GM12874 (cell line): ENCODE measurements around the gene LCAT.

Experiments used
- TF ChIP-seq, protein P1 (sequence below): IDR thresholded peaks from 2 replicates; pipeline ENCODE4 v1.5.1; 2011; ENCODE audit warnings: low read depth, mild to moderate bottlenecking, control low read depth, low read length, moderate library complexity; ENCODE audit not compliant: insufficient read depth

LCAT gene

GRCh38 chr16:67917140-67917851, 26.6 kb downstream of the LCAT start:
- TF ChIP-seq, protein P1, sequence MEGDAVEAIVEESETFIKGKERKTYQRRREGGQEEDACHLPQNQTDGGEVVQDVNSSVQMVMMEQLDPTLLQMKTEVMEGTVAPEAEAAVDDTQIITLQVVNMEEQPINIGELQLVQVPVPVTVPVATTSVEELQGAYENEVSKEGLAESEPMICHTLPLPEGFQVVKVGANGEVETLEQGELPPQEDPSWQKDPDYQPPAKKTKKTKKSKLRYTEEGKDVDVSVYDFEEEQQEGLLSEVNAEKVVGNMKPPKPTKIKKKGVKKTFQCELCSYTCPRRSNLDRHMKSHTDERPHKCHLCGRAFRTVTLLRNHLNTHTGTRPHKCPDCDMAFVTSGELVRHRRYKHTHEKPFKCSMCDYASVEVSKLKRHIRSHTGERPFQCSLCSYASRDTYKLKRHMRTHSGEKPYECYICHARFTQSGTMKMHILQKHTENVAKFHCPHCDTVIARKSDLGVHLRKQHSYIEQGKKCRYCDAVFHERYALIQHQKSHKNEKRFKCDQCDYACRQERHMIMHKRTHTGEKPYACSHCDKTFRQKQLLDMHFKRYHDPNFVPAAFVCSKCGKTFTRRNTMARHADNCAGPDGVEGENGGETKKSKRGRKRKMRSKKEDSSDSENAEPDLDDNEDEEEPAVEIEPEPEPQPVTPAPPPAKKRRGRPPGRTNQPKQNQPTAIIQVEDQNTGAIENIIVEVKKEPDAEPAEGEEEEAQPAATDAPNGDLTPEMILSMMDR, result no peak

- TF ChIP-seq, protein P1, result no peak
These were observed 27.8 kb downstream of the LCAT start for GRCh38 chr16:67915831-67916723.

DNA sequence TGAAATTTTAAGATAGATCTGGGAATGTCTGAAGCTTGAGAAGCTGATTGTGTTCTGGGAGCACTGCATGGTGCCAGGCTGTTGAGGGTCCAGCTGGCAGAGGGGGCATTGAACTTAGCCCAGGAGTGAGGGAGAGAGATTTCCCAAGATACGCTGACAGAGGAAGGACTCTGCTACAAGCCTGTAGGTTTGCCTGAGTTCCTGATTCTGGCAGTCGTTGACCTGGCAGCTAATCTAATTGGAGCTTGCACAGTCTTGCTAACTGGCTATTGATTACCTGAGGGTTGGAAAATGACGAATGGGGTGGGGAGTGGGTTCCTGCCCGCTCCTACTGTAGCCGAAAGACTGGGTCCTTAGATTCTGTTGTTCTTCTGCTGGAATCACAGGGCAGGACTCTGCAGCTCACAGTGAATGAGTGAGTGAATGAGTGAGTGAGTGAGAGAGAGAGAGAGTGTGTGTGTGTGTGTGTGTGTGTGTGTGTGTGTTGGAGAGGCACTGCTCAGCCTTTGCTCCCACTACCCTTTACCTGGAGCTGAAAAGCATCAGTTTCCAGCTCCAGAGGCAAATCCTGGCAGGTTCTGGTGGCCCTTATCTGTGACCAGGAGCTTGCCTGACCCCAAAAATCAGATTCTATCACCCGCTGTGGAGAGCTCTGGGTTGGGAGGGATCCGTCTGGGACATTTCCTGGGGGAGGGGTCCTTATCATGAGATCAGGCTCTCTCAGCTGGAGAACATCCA, 29.0 kb downstream of the LCAT start:
- TF ChIP-seq, protein P1, result no peak

DNA sequence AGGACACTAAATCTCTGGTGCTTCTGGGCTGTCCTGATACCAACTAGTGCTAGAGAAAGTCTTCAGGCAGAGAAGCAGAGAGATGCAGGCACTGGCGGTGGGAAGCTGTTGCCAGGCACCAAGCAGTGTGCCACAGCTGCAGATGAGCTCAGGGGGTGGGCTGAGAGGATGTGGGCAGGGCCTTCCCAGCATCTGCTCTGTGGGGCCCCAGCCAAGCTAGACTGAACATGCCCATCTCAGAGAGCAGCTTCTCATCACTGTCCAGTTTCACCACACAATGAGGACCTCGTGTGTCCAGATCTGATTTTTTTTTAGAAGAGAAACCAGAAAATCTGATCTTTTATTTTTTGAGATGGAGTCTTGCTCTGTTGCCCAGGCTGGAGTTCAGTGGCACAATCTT, 33.8 kb downstream of the LCAT start:
- TF ChIP-seq, protein P1, result no peak

GRCh38 chr16:67909056-67909742, 34.7 kb downstream of the LCAT start:
- TF ChIP-seq, protein P1, result no peak

DNA sequence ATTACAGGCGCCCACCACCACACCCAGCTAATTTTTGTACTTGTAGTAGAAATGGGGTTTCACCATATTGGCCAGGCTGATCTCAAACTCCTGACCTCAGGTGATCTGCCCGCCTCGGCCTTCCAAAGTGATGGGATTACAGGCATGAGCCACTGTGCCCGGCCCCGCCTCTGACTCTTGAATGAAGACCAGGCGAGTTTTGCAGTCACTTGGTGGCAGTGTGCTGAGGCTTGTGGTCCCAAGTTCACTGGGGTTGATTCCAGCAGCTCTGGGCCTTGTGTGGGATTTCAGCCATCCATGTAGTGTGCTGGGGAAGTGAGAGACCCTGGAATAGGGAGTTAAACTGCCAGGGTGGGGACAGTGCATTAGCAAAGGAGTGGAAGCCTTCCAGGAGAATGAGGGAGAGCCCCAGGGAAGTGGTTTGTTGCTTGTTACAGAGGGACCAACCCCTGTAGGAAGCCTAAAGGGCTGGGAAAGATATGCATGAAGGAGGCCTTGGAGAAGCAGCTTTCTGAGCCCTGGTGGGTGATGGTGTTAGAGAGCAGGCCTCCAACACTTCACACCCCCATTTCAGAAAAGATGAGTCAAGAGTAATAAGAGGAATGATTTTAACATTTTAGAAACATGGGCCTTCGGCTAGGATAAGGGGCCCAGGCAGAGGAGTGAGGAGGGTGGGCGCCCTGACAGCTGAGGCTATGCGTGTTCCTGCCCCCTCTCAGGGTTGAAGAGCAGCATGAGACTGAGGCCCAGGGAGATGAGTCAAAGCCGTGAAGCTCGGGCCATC, 36.3 kb downstream of the LCAT start:
- TF ChIP-seq, protein P1, result no peak
